UCSD-AML1 (cell line): ENCODE data around the gene SOD3.

Experiments
- DNase-seq: peaks from one replicate; lab custom pipeline; 2025; ENCODE audit not compliant: unreplicated experiment; lab: John Stamatoyannopoulos, UW

The SOD3 gene

GRCh38 chr4:24801136-24801855 lies 5.9 kb downstream of the SOD3 start:
- DNase-seq, result no peak

- no peak for DNase-seq
Measured at GRCh38 chr4:24802648-24803047, 7.3 kb downstream of the SOD3 start.

GRCh38 chr4:24805067-24805466 lies 9.7 kb downstream of the SOD3 start:
- no peak for DNase-seq

GRCh38 chr4:24805566-24805965 lies 10.2 kb downstream of the SOD3 start:
- no peak for DNase-seq

GRCh38 chr4:24806206-24806990 lies 11.0 kb downstream of the SOD3 start:
- no peak for DNase-seq

GRCh38 chr4:24807611-24808010 lies 12.2 kb downstream of the SOD3 start:
- no peak for DNase-seq

GRCh38 chr4:24808261-24808660 lies 12.9 kb downstream of the SOD3 start:
- no peak for DNase-seq

GRCh38 chr4:24808955-24809354 lies 13.6 kb downstream of the SOD3 start:
- DNase-seq, result no peak

- no peak for DNase-seq
Measured at GRCh38 chr4:24809376-24809775, 14.0 kb downstream of the SOD3 start.

- no peak for DNase-seq
Measured at GRCh38 chr4:24809815-24810405, 14.5 kb downstream of the SOD3 start.

- no peak for DNase-seq
Measured at GRCh38 chr4:24810871-24811631, 15.7 kb downstream of the SOD3 start.

- DNase-seq, result no peak
Measured at GRCh38 chr4:24813732-24814131, 18.4 kb downstream of the SOD3 start.

- no peak for DNase-seq
Measured at GRCh38 chr4:24816797-24817196, 21.4 kb downstream of the SOD3 start.

GRCh38 chr4:24820541-24820940 lies 25.2 kb downstream of the SOD3 start:
- no peak for DNase-seq

GRCh38 chr4:24824720-24825119 lies 29.3 kb downstream of the SOD3 start:
- no peak for DNase-seq

- no peak for DNase-seq
Measured at GRCh38 chr4:24831637-24832036, 36.3 kb downstream of the SOD3 start.

GRCh38 chr4:24835696-24836095 lies 40.3 kb downstream of the SOD3 start:
- no peak for DNase-seq

- DNase-seq, result no peak
Measured at GRCh38 chr4:24836661-24837242, 41.4 kb downstream of the SOD3 start.

- DNase-seq, result no peak
Measured at GRCh38 chr4:24837336-24837735, 42.0 kb downstream of the SOD3 start.

- no peak for DNase-seq
Measured at GRCh38 chr4:24837781-24838180, 42.4 kb downstream of the SOD3 start.

- no peak for DNase-seq
Measured at GRCh38 chr4:24840362-24840761, 45.0 kb downstream of the SOD3 start.
